DMS114 treated with DMSO at 0.1 percent for 48 hours (cell line): Measurements from ENCODE around the gene MAN1C1.

Experiments
- DNase-seq: peaks from one replicate; lab custom pipeline; 2025; ENCODE audit not compliant: unreplicated experiment; lab: John Stamatoyannopoulos, UW

The MAN1C1 gene

DNA sequence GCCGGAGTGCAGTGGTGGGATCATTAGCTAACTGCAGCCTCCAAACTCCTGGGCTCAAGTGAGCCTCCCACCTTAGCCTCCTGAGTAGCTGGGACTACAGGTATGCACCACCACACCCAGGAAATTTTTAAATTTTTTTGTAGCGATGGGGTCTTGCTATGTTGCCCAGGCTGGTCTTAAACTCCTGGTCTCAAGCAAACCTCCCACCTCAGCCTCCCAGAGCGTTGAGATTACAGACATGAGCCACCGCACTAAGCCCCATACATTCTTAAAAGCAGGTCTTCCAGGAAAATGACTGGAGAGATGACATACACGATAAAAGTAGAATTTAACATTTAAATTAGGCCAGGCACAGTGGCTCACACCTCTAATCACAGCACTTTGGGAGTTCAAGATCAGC, 216.6 kb downstream of the MAN1C1 start:
- no peak for DNase-seq
